ENCODE data around the gene CST9L.

Gene CST9L

DNA sequence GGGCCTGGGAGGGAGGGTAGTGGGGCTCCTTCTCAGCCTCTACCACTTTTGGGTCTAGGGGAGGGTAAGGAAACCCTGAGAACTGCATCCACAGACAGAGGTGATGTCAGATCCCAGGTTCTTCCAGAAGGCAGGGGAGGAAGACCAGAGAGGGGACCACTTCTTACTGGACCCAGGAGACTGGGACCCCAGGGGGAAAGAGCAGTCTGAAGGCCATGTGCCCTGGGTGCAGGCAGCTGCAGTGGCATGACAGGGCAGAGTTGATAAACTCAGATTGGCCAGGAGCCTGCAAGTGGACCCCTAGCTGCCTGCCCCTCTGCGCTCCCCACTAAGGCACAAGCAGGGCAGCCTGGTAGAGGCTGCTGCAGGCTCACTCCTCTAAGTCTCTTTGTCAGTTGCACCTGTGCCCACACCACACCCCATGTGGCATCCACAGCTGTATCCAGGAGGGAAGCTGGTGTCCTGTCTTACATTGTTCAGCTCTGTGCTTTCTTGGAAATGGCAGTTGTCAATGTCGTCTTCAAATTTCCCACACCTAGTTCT, 2.7 kb downstream of the CST9L start:
- TF ChIP-seq CTCF (IDR thresholded peaks at IDR 0.05; ENCODE audit: control insufficient read depth, extremely low read depth, insufficient read depth): no peak

DNA sequence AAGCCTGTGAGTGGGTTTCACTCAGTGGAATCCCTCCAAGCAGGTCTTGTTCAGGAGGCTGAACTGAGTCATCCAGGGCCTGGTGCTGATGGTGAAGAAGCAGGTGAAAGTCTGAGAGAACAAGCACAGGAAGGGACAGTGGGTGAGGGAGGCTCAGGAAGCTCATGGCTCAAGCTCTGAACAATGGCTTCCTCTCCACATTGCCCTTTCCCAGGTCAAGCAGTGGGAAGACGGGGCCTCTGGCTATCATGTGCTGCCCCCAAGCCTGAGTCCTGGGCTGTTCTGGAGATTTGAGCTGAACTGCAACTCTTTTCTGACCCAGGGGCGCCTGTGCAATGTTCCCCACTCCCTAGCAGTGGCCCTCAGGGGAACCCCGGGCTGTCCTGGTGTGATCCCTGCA, 3.4 kb downstream of the CST9L start:
- H3K4me3 ChIP-seq (ENCODE audit: low read depth, low read length): no peak overlapping the region
- TF ChIP-seq CTCF (IDR thresholded peaks at IDR 0.05; ENCODE audit: control insufficient read depth, extremely low read depth, insufficient read depth): no peak
- no peak for DNase-seq (ENCODE audit: low read depth)

More for the DNA sequence above, 2.7 kb downstream of the CST9L start:
- H3K4me3 ChIP-seq (ENCODE audit: low read depth, low read length): no peak overlapping the region
- no peak for DNase-seq (ENCODE audit: low read depth)

DNA sequence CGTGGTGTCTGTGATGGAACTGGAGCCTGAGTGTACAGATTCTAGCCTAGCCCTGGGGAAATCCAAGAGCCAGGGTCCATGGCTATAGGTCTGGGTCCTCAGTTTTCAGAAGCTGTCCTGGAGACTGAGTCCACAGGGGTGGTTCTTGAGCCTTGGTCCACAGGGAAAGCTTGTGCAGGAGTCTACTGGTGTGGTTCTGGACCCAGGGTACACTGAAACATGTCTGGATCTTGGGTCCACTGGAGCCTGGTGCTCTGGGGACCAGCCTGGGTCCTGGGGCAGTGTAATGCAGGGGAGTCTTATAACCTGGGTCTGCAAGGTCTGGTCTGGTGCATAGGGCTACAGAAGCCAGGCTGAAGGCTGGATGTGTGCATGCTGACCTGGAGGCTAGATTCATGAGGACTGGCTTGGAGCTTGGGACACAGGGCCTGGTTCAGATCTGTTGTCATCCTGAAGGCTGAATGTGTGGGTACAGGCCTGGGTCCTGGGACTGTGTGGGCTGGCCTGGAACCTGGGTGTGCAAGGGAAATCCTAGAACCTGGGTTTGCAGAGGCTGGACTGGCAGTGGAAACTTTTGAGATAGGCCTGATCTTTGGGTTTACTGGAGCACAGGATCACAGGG, 5.5 kb downstream of the CST9L start:
- H3K4me3 ChIP-seq (ENCODE audit: low read depth, low read length): no peak overlapping the region
- no peak for TF ChIP-seq CTCF (IDR thresholded peaks at IDR 0.05; ENCODE audit: control insufficient read depth, extremely low read depth, insufficient read depth)
- DNase-seq (ENCODE audit: low read depth): no peak

- no peak overlapping the region for H3K4me3 ChIP-seq (ENCODE audit: low read depth, low read length)
- TF ChIP-seq CTCF (IDR thresholded peaks at IDR 0.05; ENCODE audit: control insufficient read depth, extremely low read depth, insufficient read depth): no peak
- no peak for DNase-seq (ENCODE audit: low read depth)
These were observed 13.9 kb downstream of the CST9L start for GRCh38 chr20:23554401-23554800.

DNA sequence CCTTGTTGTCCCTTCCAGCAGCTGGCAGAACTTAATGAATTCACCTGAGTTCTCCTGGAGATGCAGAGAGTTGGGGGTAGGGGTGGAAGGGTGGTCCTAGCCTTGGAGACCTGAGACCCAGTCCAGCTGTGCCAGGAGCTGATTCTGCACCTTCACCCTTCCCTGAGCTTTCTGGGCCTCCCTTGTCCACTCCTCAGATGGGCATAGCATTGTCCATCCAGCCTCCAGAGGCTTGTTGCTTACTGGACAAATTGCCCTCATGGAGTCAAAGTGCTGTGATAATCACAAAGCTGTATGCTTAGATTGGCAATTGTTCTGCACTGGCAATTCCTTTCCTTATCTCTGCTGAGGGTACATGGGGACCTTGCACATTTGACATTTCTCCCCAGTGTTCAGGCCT, 16.5 kb downstream of the CST9L start:
- no peak for DNase-seq (ENCODE audit: low read depth)
- H3K4me3 ChIP-seq (ENCODE audit: low read depth, low read length): no peak overlapping the region
- no peak for TF ChIP-seq CTCF (IDR thresholded peaks at IDR 0.05; ENCODE audit: control insufficient read depth, extremely low read depth, insufficient read depth)

GRCh38 chr20:23551383-23551782, 16.9 kb downstream of the CST9L start:
- no peak for DNase-seq (ENCODE audit: low read depth)
- no peak overlapping the region for H3K4me3 ChIP-seq (ENCODE audit: low read depth, low read length)
- no peak for TF ChIP-seq CTCF (IDR thresholded peaks at IDR 0.05; ENCODE audit: control insufficient read depth, extremely low read depth, insufficient read depth)

DNA sequence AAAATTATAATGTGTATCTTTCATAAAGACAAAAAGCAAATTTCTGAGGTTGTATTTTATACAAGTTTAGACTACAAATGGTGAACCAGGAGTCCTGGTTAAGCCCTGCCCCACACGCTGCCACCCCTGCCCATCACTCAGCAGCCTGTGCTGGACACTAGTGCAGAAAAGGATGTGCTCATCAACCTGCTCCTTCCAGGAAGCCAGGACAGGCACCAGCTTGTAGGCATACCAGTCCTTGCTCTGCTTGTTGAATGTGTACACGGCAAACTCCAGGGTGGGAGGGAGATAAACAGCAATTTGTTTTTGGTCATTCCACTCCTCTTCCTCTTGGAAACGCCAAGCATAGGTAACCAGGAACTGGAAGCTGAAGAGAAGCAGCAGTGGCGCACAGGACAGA, 18.1 kb downstream of the CST9L start:
- no peak for TF ChIP-seq CTCF (IDR thresholded peaks at IDR 0.05; ENCODE audit: control insufficient read depth, extremely low read depth, insufficient read depth)
- no peak for DNase-seq (ENCODE audit: low read depth)

More for the DNA sequence above, 18.1 kb downstream of the CST9L start:
- no peak overlapping the region for H3K4me3 ChIP-seq (ENCODE audit: low read depth, low read length)

Data from LNCaP clone FGC (cell line).